ENCODE data around the gene RPUSD4.

RPUSD4 gene

DNA sequence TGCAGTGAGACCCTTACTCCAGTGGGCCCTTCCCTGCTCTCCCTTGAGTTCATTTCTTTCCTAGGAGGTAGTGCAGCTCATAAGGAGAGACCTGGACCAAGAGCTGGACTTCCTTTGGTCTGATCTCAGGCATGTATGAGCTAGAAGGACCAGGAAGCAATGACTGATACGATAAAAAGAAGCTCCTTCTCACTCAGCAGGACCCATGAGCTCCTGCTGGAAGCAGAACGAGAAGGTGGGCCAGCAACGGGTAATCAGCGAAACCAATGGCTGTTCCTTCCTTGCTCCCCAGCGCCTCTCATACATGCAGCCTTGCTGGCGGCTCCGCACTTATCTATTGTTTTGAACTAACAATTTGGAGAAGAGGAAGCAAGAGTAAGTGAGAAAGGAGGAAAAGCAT, 56.8 kb downstream of the RPUSD4 start:
- no peak for DNase-seq

DNA sequence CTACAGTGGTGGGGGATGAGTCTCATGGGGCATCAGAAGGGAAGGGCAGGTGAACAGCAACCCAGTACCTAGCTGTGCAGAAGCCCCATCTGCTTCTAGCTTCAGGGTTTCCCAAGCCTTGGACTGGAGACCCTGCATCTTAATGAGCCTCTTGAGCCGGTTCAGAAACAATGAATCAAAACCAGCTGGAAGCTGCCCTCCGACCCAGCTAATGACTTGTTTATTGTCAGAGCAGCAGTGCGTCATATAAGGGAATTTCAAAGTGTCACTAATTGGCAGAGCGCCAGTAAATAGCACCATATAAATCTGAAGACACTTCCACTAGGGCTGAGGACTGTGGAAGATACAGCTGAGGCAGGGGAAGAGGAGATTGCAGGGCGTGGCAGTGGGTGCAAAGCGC, 57.5 kb downstream of the RPUSD4 start:
- DNase-seq, result no peak

DNA sequence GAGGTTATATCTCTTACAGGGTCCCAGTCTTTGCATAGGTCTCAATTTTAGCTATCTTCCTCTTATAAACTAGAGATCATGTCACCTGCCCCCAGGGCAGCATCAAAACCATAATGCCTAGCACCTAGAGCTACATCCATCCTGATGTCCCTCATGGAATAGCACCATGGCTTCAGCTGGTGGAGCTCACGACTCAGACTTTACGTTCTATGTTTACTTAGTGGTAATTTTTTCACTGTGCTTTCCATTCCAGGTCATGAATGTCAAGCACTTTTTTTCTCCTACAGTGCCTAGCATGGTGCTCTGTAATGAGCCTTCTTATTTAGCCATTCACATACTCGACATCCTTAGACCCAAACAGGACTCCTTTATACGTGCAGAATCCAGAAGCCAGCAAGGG, 58.4 kb downstream of the RPUSD4 start:
- no peak for DNase-seq

DNA sequence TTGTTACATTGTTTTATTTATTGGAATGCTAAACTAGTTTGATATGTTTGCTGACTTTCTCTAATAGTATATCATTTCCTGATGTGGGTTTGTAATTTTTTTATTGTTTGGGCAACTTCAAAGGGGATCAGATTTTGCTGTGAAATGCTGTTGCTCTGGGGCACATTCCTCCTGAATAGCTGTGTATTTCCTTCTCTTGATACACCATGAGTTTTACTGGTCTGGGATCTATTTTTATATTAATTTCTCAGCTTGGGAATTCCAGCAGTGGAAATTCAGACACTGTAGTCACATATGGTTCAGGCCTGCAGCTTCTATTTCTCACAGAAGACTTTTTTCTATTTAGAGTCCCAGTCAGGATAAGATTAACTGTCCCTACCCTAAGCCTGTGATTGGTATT, 58.9 kb downstream of the RPUSD4 start:
- DNase-seq, result no peak

DNA sequence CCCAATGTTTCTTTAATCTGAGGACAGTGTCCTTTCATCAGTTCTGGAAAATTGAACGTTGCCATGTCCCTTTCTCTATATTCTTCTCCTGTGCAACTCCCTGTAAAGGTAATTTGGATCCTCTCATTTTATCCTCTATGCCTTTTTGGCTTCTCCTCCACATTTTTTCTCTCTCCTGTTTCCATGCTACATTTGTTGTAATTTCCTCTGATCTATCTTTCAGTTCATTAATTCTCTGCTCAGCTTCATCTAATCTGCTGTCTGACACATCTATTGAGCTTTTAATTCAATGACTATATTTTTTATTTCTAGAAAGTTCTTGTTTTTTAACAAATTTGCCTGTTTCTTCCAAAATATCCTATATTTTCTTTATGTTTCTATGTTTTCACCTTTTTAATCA, 59.3 kb downstream of the RPUSD4 start:
- DNase-seq, result no peak
